HG03520 (cell line): ENCODE results near the gene SHC3.

ENCODE experiments used
- ATAC-seq: cut with Tn5 transposase; IDR thresholded peaks from one replicate; pipeline ENCODE4 v1.9.1; 2021; ENCODE audit warnings: mild to moderate bottlenecking, moderate library complexity; ENCODE audit not compliant: unreplicated experiment

SHC3 gene

GRCh38 chr9:89029788-89030187 is 148.8 kb downstream of the SHC3 start:
- ATAC-seq, result no peak

- no peak for ATAC-seq
Measured at GRCh38 chr9:89026876-89027275, 151.7 kb downstream of the SHC3 start.

GRCh38 chr9:89025553-89025952 is 153.1 kb downstream of the SHC3 start:
- ATAC-seq, result no peak

- no peak for ATAC-seq
Measured at GRCh38 chr9:89024727-89025126, 153.9 kb downstream of the SHC3 start.

- ATAC-seq, result no peak
Measured at GRCh38 chr9:89023740-89024139, 154.9 kb downstream of the SHC3 start.

GRCh38 chr9:89022902-89023301 is 155.7 kb downstream of the SHC3 start:
- no peak for ATAC-seq

GRCh38 chr9:89022001-89022759 is 156.4 kb downstream of the SHC3 start:
- ATAC-seq, result no peak

- ATAC-seq, result no peak
Measured at GRCh38 chr9:89021154-89021803, 157.3 kb downstream of the SHC3 start.

- no peak for ATAC-seq
Measured at GRCh38 chr9:89020754-89021153, 157.9 kb downstream of the SHC3 start.

GRCh38 chr9:89015336-89015735 is 163.3 kb downstream of the SHC3 start:
- ATAC-seq, result no peak

- ATAC-seq, result no peak
Measured at GRCh38 chr9:89014153-89014552, 164.5 kb downstream of the SHC3 start.

- ATAC-seq, result no peak
Measured at GRCh38 chr9:89013660-89014059, 165.0 kb downstream of the SHC3 start.

GRCh38 chr9:89012294-89013042 is 166.2 kb downstream of the SHC3 start:
- no peak for ATAC-seq

- ATAC-seq, result no peak
Measured at GRCh38 chr9:89011683-89012082, 166.9 kb downstream of the SHC3 start.

GRCh38 chr9:89010526-89011111 is 168.0 kb downstream of the SHC3 start:
- ATAC-seq, result no peak

- ATAC-seq, result no peak
Measured at GRCh38 chr9:89010056-89010455, 168.6 kb downstream of the SHC3 start.

GRCh38 chr9:89009546-89009840 is 169.1 kb downstream of the SHC3 start:
- ATAC-seq, result no peak

- no peak for ATAC-seq
Measured at GRCh38 chr9:89008744-89009545, 169.7 kb downstream of the SHC3 start.

- no peak for ATAC-seq
Measured at GRCh38 chr9:89008055-89008743, 170.4 kb downstream of the SHC3 start.
